K562 (cell line): ENCODE results near the gene ZCCHC24.

Source experiments
- CBX8 ChIP-seq: fragments of 200-600 bp; sonication (generic); IDR thresholded peaks from 2 replicates; pipeline ENCODE4 v1.6.1; 2012; ENCODE audit warnings: borderline replicate concordance, mixed run types, low read depth, mild to moderate bottlenecking, moderate library complexity, mixed read lengths, low read length, control low read depth, inconsistent platforms; ENCODE audit not compliant: poor library complexity, severe bottlenecking; ENCODE audit errors: extremely low read depth
- POLR2AphosphoS5 ChIP-seq: IDR thresholded peaks from 2 replicates; pipeline ENCODE4 v1.6.1; 2011; ENCODE audit warnings: mild to moderate bottlenecking, low read depth, low read length, moderate library complexity; ENCODE audit not compliant: control insufficient read depth, insufficient read depth
- YY1 ChIP-seq, 3 experiments: IDR thresholded peaks; 2 replicates each; pipeline ENCODE4 v1.6.1; 2011; ENCODE audit warnings: low read length in 2 of 3, mild to moderate bottlenecking in 2 of 3, moderate library complexity in 2 of 3, borderline replicate concordance in 1 of 3, control low read depth in 1 of 3, low read depth in 1 of 3; ENCODE audit not compliant: insufficient read depth in 3 of 3, insufficient replicate concordance in 2 of 3, control insufficient read depth in 1 of 3, insufficient read length in 1 of 3; ENCODE audit errors: extremely low read depth in 1 of 3

GRCh38 chr10:79353726-79354125, 91.7 kb downstream of the ZCCHC24 start:
- TF ChIP-seq POLR2AphosphoS5 (no peak), YY1 (IDR thresholded peaks at IDR 0.05; ENCODE audit: borderline replicate concordance in 1 of 3, control insufficient read depth in 1 of 3, extremely low read depth in 1 of 3, insufficient read depth in 3 of 3, insufficient read length in 1 of 3, insufficient replicate concordance in 2 of 3, low read depth in 1 of 3, low read length in 2 of 3) (no peak), CBX8 (no peak)
